IMR-90 (cell line): Measurements from ENCODE around the gene AMDHD2.

ENCODE experiments used
- CEBPB ChIP-seq: IDR thresholded peaks from 2 replicates; pipeline ENCODE4 v1.6.1; 2012; ENCODE audit warnings: low read depth, low read length, improper control_type of control experiment
- MAFK ChIP-seq: IDR thresholded peaks from 2 replicates; pipeline ENCODE4 v1.6.1; 2012; ENCODE audit warnings: low read depth, low read length, improper control_type of control experiment
- MXI1 ChIP-seq: IDR thresholded peaks from 2 replicates; pipeline ENCODE4 v1.6.1; 2012; ENCODE audit warnings: low read depth, mild to moderate bottlenecking, low read length, moderate library complexity, borderline replicate concordance
- POLR2A ChIP-seq: IDR thresholded peaks from 2 replicates; pipeline ENCODE4 v1.6.1; 2012; ENCODE audit warnings: mild to moderate bottlenecking, low read depth, low read length
- RAD21 ChIP-seq: IDR thresholded peaks from 2 replicates; pipeline ENCODE4 v1.6.1; 2012; ENCODE audit warnings: low read length, improper control_type of control experiment
- RCOR1 ChIP-seq: IDR thresholded peaks from 2 replicates; pipeline ENCODE4 v1.6.1; 2012; ENCODE audit warnings: mild to moderate bottlenecking, low read length, improper control_type of control experiment; ENCODE audit not compliant: insufficient replicate concordance
- RFX5 ChIP-seq: IDR thresholded peaks from 2 replicates; pipeline ENCODE4 v1.8.0; 2012; ENCODE audit warnings: low read depth, mild to moderate bottlenecking, low read length, moderate library complexity
- SMC3 ChIP-seq: fragments of 150-350 bp; IDR thresholded peaks from 2 replicates; pipeline ENCODE4 v1.6.1; 2016; ENCODE audit warnings: low read depth, mild to moderate bottlenecking, antibody characterized with exemption, low read length, moderate library complexity
- TF ChIP-seq, protein P1 (sequence below): conservative IDR thresholded peaks from 2 replicates; pipeline ENCODE4 v1.5.1; 2012; ENCODE audit warnings: mild to moderate bottlenecking, low read depth, low read length, improper control_type of control experiment

DNA sequence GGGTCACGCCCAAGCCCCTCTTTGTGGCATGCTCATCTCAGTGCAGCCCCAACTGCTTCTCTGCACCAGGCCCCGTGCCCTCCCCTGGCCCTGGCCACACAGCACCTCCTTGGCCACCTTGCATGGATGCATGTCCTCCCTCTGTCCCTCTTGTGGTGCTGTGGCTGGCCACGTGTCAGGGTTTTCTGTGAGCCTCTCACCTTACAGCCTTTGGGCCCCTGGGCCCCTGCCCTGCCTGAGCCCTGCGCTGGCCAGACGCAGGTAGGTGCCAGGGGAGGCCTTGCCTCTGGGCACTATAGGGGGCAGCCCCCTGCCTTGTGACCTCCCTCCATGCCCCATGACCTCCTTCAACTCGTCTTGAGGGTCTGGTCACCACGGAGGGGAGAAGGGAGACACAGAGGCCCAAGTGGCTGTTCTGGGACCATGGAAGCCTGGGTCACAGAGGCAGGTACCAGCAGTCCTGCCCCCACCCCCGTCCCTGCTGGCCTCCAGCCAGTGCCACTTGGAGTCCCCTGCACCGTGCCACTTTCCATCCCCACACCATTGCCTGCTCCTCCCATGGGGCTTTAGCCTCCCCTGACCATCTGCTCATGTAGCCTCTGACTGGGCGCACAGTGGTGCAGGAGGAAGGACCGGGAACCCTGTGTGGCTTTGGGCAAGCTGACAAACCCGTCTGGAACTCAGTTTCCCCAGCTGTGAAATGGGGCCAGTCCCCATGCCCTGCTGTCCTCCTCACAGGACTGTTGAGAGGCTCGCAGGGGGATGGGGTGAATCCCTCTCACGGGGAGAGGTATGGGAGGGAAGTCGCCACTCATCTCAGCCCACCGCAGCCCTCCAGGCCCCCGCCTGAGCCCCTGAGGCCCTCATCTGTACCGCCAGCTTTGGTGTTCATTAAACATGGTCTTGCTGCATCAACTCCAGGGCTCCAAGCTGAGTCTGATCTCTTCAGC lies 17.9 kb upstream of the AMDHD2 start:
- TF ChIP-seq RAD21 = no peak
- no peak for TF ChIP-seq POLR2A
- TF ChIP-seq MXI1 = no peak
- TF ChIP-seq RCOR1 = no peak
- TF ChIP-seq, protein P1, sequence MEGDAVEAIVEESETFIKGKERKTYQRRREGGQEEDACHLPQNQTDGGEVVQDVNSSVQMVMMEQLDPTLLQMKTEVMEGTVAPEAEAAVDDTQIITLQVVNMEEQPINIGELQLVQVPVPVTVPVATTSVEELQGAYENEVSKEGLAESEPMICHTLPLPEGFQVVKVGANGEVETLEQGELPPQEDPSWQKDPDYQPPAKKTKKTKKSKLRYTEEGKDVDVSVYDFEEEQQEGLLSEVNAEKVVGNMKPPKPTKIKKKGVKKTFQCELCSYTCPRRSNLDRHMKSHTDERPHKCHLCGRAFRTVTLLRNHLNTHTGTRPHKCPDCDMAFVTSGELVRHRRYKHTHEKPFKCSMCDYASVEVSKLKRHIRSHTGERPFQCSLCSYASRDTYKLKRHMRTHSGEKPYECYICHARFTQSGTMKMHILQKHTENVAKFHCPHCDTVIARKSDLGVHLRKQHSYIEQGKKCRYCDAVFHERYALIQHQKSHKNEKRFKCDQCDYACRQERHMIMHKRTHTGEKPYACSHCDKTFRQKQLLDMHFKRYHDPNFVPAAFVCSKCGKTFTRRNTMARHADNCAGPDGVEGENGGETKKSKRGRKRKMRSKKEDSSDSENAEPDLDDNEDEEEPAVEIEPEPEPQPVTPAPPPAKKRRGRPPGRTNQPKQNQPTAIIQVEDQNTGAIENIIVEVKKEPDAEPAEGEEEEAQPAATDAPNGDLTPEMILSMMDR = no peak
- TF ChIP-seq RFX5 = no peak
- TF ChIP-seq SMC3 = no peak
- no peak for TF ChIP-seq MAFK
- TF ChIP-seq CEBPB = no peak
